Skin epidermis (tissue), 12 donors: Measurements from ENCODE around the gene ADIPOR2.

Experiments
- H3K27ac ChIP-seq, 21 experiments: fragments of 200-600 bp; sonication (generic) in 11 of 21; one replicate each; pipeline ENCODE4 v1.5.0; 2020; ENCODE audit warnings: mild to moderate bottlenecking in 3 of 21, inconsistent platforms in 2 of 21, moderate library complexity in 2 of 21
- H3K4me3 ChIP-seq, 7 experiments: fragments of 200-600 bp; sonication (generic) in 2 of 7; one replicate each; pipeline ENCODE4 v1.5.0; 2020; ENCODE audit warnings: inconsistent platforms in 2 of 7, mild to moderate bottlenecking in 2 of 7, moderate library complexity in 1 of 7

Gene ADIPOR2

GRCh38 chr12:1690578-1691122, at the start of gene ADIPOR2:
Gene ADIPOR2, plus strand, starts transcription at chr12:1691070. Its CDS starts 63,274 bp downstream, at chr12:1754344.
- H3K4me3 ChIP-seq = peak within 1 kb of the TSS; percentile 72 to 100 (median 97)
- peak within 1 kb of the TSS; percentile 79 to 100 (median 95) for H3K27ac ChIP-seq

- H3K4me3 ChIP-seq = no peak overlapping the region
- H3K27ac ChIP-seq = no peak overlapping the region
Observed at GRCh38 chr12:1642513-1642912, 48.4 kb upstream of the ADIPOR2 start.

- H3K27ac ChIP-seq = no peak overlapping the region
- H3K4me3 ChIP-seq = no peak overlapping the region
Observed at GRCh38 chr12:1643043-1643442, 47.8 kb upstream of the ADIPOR2 start.

- H3K27ac ChIP-seq = no peak overlapping the region
- H3K4me3 ChIP-seq = no peak overlapping the region
Observed at GRCh38 chr12:1643905-1644533, 46.9 kb upstream of the ADIPOR2 start.

GRCh38 chr12:1644534-1645438, 46.1 kb upstream of the ADIPOR2 start:
- Histone ChIP-seq H3K27ac (peak overlapping the region in 2 of 21 experiments; percentile 27 to 48), H3K4me3 (no peak overlapping the region)

GRCh38 chr12:1645819-1646218, 45.1 kb upstream of the ADIPOR2 start:
- Histone ChIP-seq H3K27ac (no peak overlapping the region), H3K4me3 (no peak overlapping the region)

- no peak overlapping the region for H3K4me3 ChIP-seq
- no peak overlapping the region for H3K27ac ChIP-seq
Observed at GRCh38 chr12:1646569-1647284, 44.1 kb upstream of the ADIPOR2 start.

GRCh38 chr12:1647285-1647669, 43.6 kb upstream of the ADIPOR2 start:
- H3K4me3 ChIP-seq = no peak overlapping the region
- no peak overlapping the region for H3K27ac ChIP-seq

- peak overlapping the region in 3 of 21 experiments; percentile 35 to 44 (median 43) for H3K27ac ChIP-seq
- H3K4me3 ChIP-seq = no peak overlapping the region
Observed at GRCh38 chr12:1650260-1650977, 40.5 kb upstream of the ADIPOR2 start.

- Histone ChIP-seq H3K4me3 (no peak overlapping the region), H3K27ac (peak overlapping the region in 3 of 21 experiments; percentile 35 to 44 (median 43))
Observed at GRCh38 chr12:1650978-1651361, 39.9 kb upstream of the ADIPOR2 start.

GRCh38 chr12:1651946-1652345, 38.9 kb upstream of the ADIPOR2 start:
- Histone ChIP-seq H3K4me3 (no peak overlapping the region), H3K27ac (no peak overlapping the region)

- H3K4me3 ChIP-seq = no peak overlapping the region
- H3K27ac ChIP-seq = peak overlapping the region in 1 of 21 experiments; percentile 24
Observed at GRCh38 chr12:1655225-1655788, 35.6 kb upstream of the ADIPOR2 start.

- Histone ChIP-seq H3K4me3 (no peak overlapping the region), H3K27ac (peak overlapping the region in 8 of 21 experiments; percentile 5 to 67 (median 46))
Observed at GRCh38 chr12:1656902-1657301, 34.0 kb upstream of the ADIPOR2 start.

GRCh38 chr12:1657688-1658087, 33.2 kb upstream of the ADIPOR2 start:
- Histone ChIP-seq H3K4me3 (no peak overlapping the region), H3K27ac (peak overlapping the region in 11 of 21 experiments; percentile 5 to 92 (median 44))

GRCh38 chr12:1660304-1661187, 30.3 kb upstream of the ADIPOR2 start:
- Histone ChIP-seq H3K27ac (peak overlapping the region in 20 of 21 experiments; percentile 1 to 96 (median 80)), H3K4me3 (no peak overlapping the region)

- peak overlapping the region; percentile 31 to 56 (median 40) for H3K4me3 ChIP-seq
- peak overlapping the region in 20 of 21 experiments; percentile 54 to 96 (median 88) for H3K27ac ChIP-seq
Observed at GRCh38 chr12:1661553-1662335, 29.1 kb upstream of the ADIPOR2 start.
